ENCODE data around the gene CASZ1. TPM values are rescaled to one million over a fixed set of nuclear protein-coding genes. Genes with fewer than 3 reads are reported as not detected.

CASZ1 gene
- total RNA-seq, 2 donors from 2014 or later = 90.9 to 96.9 TPM

DNA sequence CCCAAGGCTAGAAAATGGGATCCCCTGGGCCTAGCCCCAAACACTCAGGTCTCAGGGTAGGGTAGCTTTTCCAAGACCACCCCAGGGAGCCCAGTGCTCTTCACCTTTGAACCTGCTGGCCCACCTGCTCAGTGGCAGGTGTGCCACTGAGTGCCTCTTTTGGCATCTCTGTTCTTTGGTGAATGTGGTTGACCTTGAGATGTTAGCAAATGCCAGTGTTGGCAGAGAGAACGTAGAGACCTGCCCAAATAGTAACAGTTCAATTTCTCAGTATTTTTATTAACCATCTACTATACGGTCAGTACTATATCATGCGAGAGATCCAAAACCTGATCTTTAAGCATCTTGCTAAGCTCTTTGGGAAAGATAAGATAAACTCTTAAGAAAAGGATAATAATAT lies 193.5 kb downstream of the CASZ1 start:
- WGBS = 72% methylated on average over 3 of the region's 3 CpGs
- intact Hi-C loops (cut with DNase I) = no loop called here
- Histone ChIP-seq H3K36me3 (no peaks in the 10 kb centered on the region), H3K4me3 (no peak overlapping the region), H3K4me1 (replicated peaks) (peaks cover 6% of the 10 kb centered on the region), H3K27me3 (replicated peaks; ENCODE audit: insufficient read depth) (no peaks in the 10 kb centered on the region), H3K27ac (no peak overlapping the region), H3K9me3 (no peaks in the 10 kb centered on the region)
- TF ChIP-seq POLR2A (IDR thresholded peaks at IDR 0.05) = no peak
- TF ChIP-seq, protein P1, sequence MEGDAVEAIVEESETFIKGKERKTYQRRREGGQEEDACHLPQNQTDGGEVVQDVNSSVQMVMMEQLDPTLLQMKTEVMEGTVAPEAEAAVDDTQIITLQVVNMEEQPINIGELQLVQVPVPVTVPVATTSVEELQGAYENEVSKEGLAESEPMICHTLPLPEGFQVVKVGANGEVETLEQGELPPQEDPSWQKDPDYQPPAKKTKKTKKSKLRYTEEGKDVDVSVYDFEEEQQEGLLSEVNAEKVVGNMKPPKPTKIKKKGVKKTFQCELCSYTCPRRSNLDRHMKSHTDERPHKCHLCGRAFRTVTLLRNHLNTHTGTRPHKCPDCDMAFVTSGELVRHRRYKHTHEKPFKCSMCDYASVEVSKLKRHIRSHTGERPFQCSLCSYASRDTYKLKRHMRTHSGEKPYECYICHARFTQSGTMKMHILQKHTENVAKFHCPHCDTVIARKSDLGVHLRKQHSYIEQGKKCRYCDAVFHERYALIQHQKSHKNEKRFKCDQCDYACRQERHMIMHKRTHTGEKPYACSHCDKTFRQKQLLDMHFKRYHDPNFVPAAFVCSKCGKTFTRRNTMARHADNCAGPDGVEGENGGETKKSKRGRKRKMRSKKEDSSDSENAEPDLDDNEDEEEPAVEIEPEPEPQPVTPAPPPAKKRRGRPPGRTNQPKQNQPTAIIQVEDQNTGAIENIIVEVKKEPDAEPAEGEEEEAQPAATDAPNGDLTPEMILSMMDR (IDR thresholded peaks at IDR 0.05) = no peak
- DNase-seq (ENCODE audit: low spot score) = no peak

DNA sequence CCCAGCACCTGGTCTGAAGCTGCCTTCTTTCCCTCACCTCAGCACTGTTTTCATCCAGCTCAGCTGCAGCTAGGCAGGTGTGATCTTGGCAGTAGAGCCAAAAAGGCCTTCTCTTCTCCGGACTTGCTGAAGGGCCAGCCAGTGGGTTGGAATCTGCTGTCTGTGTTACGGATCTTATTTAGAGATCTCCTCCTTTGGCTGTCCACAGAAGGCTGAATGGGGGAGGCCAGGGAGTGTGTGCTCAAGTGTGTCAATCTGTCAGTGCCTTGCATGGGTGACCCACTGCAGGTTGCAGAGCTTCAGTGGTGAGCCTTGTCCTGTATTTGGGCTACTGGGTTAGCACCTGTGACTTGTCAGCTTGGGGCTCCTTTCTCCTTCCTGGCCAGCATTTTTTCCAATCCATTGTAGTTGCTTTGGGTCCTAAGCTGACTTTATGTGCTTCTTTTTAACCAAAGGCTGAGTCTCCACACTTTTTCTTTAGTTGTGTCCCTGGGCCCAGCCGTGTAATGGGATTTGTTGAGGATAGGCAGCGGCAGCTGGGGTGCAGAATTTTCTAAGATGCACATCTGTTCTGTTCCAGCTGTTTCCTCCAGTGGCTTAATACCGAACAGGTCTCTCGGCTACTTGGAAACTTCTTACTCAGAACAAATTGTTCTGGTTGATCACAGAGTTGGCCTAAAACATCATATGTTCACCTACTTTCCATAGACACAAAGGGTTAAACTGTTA lies 194.9 kb downstream of the CASZ1 start:
- H3K27me3 ChIP-seq (replicated peaks; ENCODE audit: insufficient read depth) = no peaks in the 10 kb centered on the region
- H3K4me1 ChIP-seq (replicated peaks) = peaks cover 6% of the 10 kb centered on the region
- H3K27ac ChIP-seq = no peak overlapping the region
- 57% methylated on average over 6 of the region's 6 CpGs for WGBS
- no peak for DNase-seq (ENCODE audit: low spot score)
- H3K4me3 ChIP-seq = no peak overlapping the region
- H3K36me3 ChIP-seq = no peaks in the 10 kb centered on the region
- intact Hi-C loops (cut with DNase I) = no loop called here
- no peaks in the 10 kb centered on the region for H3K9me3 ChIP-seq
- TF ChIP-seq, protein P1 (IDR thresholded peaks at IDR 0.05) = no peak
- TF ChIP-seq POLR2A (IDR thresholded peaks at IDR 0.05) = no peak
- no peak for TF ChIP-seq POLR2AphosphoS5 (IDR thresholded peaks at IDR 0.05)

DNA sequence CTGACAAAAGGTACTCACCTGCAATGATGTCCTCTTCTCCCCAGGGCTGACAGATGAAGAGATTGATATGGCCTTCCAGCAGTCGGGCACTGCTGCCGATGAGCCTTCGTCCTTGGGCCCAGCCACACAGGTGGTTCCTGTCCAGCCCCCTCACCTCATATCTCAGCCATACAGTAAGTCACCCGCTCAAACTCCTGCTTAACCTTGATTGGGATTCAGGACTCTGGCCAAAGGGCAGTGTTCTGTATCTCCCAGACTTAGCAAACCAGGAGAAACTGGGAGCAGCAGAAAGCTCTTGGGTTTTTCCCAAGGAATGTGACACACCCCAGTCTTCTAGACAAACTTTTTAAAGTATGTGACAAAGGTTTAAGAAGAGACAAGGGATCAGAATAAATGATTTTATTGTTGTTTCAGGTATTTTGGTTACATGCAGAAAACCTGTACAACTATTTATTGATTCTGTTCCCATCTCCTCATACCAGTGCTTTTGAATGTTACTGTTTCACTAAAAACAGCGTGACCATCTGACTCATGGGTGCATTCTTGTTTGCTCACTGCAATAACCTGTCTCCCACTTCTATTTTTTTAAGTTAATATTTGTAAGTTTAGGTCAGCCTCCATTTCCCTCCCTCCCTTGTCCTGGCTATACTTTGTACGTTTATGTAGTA lies 197.1 kb downstream of the CASZ1 start:
- H3K36me3 ChIP-seq = no peaks in the 10 kb centered on the region
- WGBS = 54% methylated on average over 6 of the region's 6 CpGs
- H3K4me1 ChIP-seq (replicated peaks) = peaks cover 6% of the 10 kb centered on the region
- no peaks in the 10 kb centered on the region for H3K27me3 ChIP-seq (replicated peaks; ENCODE audit: insufficient read depth)
- TF ChIP-seq POLR2AphosphoS5 (IDR thresholded peaks at IDR 0.05) = no peak
- TF ChIP-seq, protein P1 (IDR thresholded peaks at IDR 0.05) = no peak
- H3K9me3 ChIP-seq = no peaks in the 10 kb centered on the region
- no peak for DNase-seq (ENCODE audit: low spot score)
- intact Hi-C loops (cut with DNase I) = no loop called here
- H3K4me3 ChIP-seq = no peak overlapping the region
- no peak overlapping the region for H3K27ac ChIP-seq

DNA sequence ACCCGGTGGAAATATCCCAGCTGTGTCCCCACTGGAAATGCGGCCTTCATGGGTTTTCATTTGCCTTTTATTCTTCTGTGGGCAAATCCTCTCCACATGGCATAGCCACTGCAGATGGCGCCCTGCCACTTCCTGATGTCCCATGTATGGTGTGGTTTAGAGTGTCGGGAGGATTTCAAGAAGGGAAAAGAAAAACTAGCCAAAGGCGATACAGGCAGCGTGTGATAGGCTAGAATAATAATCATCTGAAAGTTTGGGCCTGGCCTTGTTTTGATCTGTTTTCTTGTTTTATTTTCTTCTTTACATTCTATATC lies 198.1 kb downstream of the CASZ1 start:
- peak overlapping the region in 1 of 2 donors; percentile 14 for H3K27ac ChIP-seq
- no peaks in the 10 kb centered on the region for H3K9me3 ChIP-seq
- H3K4me3 ChIP-seq = no peak overlapping the region
- no peaks in the 10 kb centered on the region for H3K27me3 ChIP-seq (replicated peaks; ENCODE audit: insufficient read depth)
- no peak for DNase-seq (ENCODE audit: low spot score)
- 82% methylated on average over 6 of the region's 6 CpGs for WGBS
- TF ChIP-seq POLR2AphosphoS5 (IDR thresholded peaks at IDR 0.05) (no peak), POLR2A (IDR thresholded peaks at IDR 0.05) (no peak)
- TF ChIP-seq, protein P1 (IDR thresholded peaks at IDR 0.05) = no peak
- intact Hi-C loops (cut with DNase I) = no loop called here
- H3K36me3 ChIP-seq = no peaks in the 10 kb centered on the region
- peaks cover 6% of the 10 kb centered on the region for H3K4me1 ChIP-seq (replicated peaks)
